Measurements from ENCODE around the gene NME7.

The NME7 gene

GRCh38 chr1:169160845-169161495 lies 206.6 kb downstream of the NME7 start:
- no peak for DNase-seq (ENCODE audit: low read depth)
- no peak overlapping the region for H3K4me3 ChIP-seq (ENCODE audit: low read depth, low read length)
- TF ChIP-seq, protein P1, sequence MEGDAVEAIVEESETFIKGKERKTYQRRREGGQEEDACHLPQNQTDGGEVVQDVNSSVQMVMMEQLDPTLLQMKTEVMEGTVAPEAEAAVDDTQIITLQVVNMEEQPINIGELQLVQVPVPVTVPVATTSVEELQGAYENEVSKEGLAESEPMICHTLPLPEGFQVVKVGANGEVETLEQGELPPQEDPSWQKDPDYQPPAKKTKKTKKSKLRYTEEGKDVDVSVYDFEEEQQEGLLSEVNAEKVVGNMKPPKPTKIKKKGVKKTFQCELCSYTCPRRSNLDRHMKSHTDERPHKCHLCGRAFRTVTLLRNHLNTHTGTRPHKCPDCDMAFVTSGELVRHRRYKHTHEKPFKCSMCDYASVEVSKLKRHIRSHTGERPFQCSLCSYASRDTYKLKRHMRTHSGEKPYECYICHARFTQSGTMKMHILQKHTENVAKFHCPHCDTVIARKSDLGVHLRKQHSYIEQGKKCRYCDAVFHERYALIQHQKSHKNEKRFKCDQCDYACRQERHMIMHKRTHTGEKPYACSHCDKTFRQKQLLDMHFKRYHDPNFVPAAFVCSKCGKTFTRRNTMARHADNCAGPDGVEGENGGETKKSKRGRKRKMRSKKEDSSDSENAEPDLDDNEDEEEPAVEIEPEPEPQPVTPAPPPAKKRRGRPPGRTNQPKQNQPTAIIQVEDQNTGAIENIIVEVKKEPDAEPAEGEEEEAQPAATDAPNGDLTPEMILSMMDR (IDR thresholded peaks at IDR 0.05; ENCODE audit: low read depth, low read length, missing control alignments) = no peak

- no peak overlapping the region for H3K4me3 ChIP-seq (ENCODE audit: low read depth, low read length)
- no peak for DNase-seq (ENCODE audit: low read depth)
- TF ChIP-seq, protein P1 (IDR thresholded peaks at IDR 0.05; ENCODE audit: low read depth, low read length, missing control alignments) = no peak
Observed at GRCh38 chr1:169156580-169156979, 211.0 kb downstream of the NME7 start.

DNA sequence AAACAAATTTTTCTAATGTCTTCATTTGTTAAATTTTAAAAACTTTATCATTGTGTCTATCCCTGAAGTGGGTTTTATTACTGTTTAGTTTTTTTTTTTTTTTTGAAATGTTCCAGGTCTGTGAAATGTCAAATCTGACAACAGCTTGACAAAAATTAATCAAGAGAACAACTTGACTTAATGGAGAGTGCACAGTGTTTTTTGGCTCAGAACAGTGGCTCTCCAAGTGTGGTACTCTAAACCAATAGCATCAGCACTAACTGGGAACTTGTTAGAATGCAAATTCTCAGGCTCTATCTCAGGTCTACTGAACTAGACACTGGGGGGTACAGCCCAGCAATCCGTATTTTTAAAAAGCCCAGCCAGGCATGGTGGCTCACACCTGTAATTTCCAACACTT lies 211.9 kb downstream of the NME7 start:
- TF ChIP-seq, protein P1 (IDR thresholded peaks at IDR 0.05; ENCODE audit: low read depth, low read length, missing control alignments) = no peak
- H3K4me3 ChIP-seq (ENCODE audit: low read depth, low read length) = no peak overlapping the region
- no peak for DNase-seq (ENCODE audit: low read depth)

DNA sequence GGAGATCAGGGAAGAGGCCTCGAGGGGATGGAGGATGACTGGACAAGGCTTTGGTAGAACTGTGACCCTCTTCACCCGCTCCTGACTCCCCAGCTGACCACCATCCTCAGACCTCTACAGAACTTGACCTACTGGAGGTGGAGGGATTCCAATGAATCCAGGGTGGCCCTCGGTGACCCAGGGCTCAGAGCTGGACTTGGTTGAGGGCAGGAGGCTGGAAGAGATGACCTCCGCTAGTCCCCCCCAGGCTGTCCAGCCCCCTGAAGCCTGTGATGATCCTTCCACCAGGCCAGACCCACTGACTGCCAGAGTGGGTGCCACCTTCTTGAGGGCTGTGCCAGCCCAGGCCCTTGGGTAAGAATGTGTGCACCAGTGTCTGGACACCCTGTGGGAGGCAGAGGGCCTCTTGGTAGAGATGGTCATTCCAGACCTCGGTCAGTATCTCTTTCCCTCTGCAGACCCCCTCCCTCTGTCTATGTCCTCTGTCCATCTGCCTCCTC lies 216.2 kb downstream of the NME7 start:
- TF ChIP-seq, protein P1 (IDR thresholded peaks at IDR 0.05; ENCODE audit: low read depth, low read length, missing control alignments) = no peak
- DNase-seq (ENCODE audit: low read depth) = no peak
- H3K4me3 ChIP-seq (ENCODE audit: low read depth, low read length) = no peak overlapping the region

- no peak for DNase-seq (ENCODE audit: low read depth)
- TF ChIP-seq, protein P1 (IDR thresholded peaks at IDR 0.05; ENCODE audit: low read depth, low read length, missing control alignments) = no peak
- H3K4me3 ChIP-seq (ENCODE audit: low read depth, low read length) = no peak overlapping the region
Observed at GRCh38 chr1:169150641-169151337, 216.8 kb downstream of the NME7 start.

DNA sequence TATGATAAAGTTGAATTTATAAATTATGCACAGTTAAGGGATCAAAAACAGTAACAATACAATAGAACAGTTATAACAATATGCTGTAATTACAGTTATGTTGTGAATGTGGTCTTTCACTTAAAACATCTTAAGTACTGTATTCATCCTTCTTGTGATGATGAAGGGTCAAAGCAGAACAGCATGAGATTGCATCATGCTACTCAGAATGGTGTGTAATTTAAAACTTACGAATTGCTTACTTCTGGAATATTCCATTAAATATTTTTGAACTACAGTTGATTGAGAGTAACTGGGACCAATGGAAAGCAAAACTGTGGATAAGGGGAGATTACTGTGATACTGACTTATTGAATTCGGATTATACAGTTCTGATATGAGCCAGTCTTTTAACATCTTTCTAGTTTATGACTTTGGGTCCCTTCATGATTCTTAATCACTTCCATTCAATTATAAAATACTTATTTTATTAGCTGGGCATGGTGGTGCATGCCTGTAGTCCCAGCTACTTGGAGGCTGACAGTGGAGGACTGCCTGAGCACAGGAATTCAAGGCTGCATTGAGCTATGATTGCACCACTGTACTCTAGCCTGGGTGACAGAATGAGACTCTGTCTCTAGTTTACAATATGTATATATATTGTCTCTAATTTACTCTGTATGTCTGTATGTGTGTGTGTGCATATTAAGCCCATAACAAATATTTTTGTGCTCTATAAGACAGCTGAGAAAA lies 217.9 kb downstream of the NME7 start:
- DNase-seq (ENCODE audit: low read depth) = no peak
- TF ChIP-seq, protein P1 (IDR thresholded peaks at IDR 0.05; ENCODE audit: low read depth, low read length, missing control alignments) = no peak
- no peak overlapping the region for H3K4me3 ChIP-seq (ENCODE audit: low read depth, low read length)
